ENCODE measurements around the gene NFATC2. TPM values are rescaled to one million over a fixed set of nuclear protein-coding genes. Genes with fewer than 3 reads are reported as not detected.
A peak's percentile ranks its signal among the peaks of the same experiment; 100 is the strongest.
"Not testable (repeated sequence)": the region's sequence is repeated elsewhere in the genome, so short reads cannot be mapped to it uniquely, and the experiment has no call there.

The NFATC2 gene
- total RNA-seq, 2 experiments from 2014 or later, result 53.5 to 55.8 TPM

DNA sequence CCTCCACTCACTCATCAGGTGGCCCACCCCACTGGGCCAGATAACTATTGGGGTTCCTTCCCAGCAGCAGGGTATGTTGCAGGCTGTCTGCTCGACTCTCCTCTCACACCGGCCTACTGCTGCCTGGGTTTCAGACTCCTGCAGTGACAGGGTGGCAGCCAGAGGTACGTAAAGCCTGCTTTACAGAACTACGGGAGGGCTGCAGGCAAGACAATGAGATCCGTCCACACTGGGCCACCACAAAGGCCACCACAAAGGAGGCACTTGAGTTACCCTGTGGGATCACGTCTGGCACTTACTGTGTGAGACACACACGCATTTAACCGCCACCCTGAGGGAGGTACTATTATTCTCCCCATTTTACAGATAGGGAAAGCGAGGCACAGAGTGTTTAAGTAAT, 78.5 kb downstream of the NFATC2 start:
- Mint-ChIP-seq H3K4me1 (ENCODE audit: low read depth) (peaks cover 30% of the 10 kb centered on the region), H3K27ac (peak overlapping the region; percentile 68), H3K27me3 (ENCODE audit: low read depth) (no peaks in the 10 kb centered on the region), H3K4me3 (no peak overlapping the region), H3K9me3 (ENCODE audit: insufficient read depth) (no peaks in the 10 kb centered on the region), H3K36me3 (ENCODE audit: low read depth) (peaks cover 74% of the 10 kb centered on the region)
- ATAC-seq (no peak), DNase-seq (no peak)
- ChIA-PET CTCF (interaction anchor here (1.6 kb wide), 1 partner anchor 78 kb away, joined by 6 read pairs; no protein-coding TSS in a partner anchor), POLR2A (interaction anchor here (0.6 kb wide), 1 partner anchor 800 kb away, joined by 3 read pairs; no protein-coding TSS in a partner anchor)

DNA sequence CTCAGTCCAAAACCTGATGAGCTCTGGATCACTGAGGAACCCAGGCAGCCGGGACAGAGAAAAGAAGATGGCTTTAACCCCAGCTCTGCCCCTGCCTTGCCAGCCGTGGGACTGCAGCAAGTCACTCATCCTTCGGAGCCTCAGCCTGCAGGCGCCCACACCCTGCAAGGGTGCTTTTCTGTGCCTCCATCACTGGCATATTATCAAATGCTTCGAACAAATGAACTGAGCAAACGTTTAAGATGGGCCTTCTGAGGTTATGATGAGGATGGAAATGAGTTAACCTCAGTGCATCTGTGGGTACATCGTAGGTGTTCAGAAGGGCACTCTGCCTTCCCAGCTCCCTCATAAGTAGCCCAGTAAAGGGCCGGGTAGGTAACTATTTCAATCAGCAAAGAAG, 79.0 kb downstream of the NFATC2 start:
- Mint-ChIP-seq H3K27me3 (ENCODE audit: low read depth) (no peaks in the 10 kb centered on the region), H3K27ac (peak overlapping the region; percentile 68)
- CTCF ChIA-PET, result interaction anchor here (1.6 kb wide), 1 partner anchor 78 kb away, joined by 6 read pairs; no protein-coding TSS in a partner anchor

DNA sequence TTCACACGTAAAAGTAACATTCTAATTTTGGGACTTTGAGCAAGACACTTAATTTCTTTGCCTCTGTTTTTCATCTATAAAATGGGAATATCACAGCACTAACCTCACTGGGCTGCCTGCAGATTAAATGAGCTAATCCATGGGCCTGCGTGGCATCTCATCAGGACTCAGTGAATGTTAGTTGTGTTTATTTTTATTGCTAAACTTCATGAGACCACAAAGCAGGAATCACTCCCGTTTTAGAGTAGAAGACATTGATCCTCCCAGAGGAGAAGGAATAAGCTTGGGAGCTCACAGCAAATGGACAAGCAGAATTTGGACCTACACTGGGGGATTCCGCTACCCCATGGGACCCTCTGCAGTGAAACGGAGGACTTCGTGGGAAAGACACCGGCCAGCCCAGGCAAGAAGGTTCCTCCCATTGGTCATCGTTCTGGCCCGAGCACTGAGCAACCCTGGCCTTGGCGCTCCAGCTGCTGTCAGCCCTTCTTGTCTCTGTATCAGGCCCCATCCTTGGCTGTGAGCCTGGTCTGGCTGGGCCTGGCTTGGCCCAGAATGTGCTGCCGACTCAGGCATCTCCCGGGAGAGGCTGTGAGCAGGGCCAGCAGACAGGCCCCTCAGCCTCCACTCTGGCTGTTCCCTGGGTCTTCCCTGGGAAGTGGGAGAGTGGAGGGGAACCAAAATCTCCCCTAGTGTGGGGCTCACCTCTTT, 79.8 kb downstream of the NFATC2 start:
- Mint-ChIP-seq H3K4me1 (ENCODE audit: low read depth) (peaks cover 20% of the 10 kb centered on the region), H3K27me3 (ENCODE audit: low read depth) (no peaks in the 10 kb centered on the region), H3K4me3 (no peak overlapping the region), H3K9me3 (ENCODE audit: insufficient read depth) (no peaks in the 10 kb centered on the region), H3K36me3 (ENCODE audit: low read depth) (peaks cover 68% of the 10 kb centered on the region), H3K27ac (peak overlapping the region; percentile 55)
- DNase-seq, result no peak
- no peak for ATAC-seq
- POLR2A ChIA-PET, result interaction anchor here (0.7 to 0.9 kb wide), 2 partner anchors 58 to 131 kb away, joined by 3 read pairs; no protein-coding TSS in a partner anchor
- CTCF ChIA-PET, result interaction anchor here (1.6 kb wide), 1 partner anchor 77 kb away, joined by 6 read pairs; no protein-coding TSS in a partner anchor

More for the DNA sequence above, 79.0 kb downstream of the NFATC2 start:
- H3K36me3 Mint-ChIP-seq (ENCODE audit: low read depth), result peaks cover 75% of the 10 kb centered on the region
- POLR2A ChIA-PET, result interaction anchor here (0.9 kb wide), 1 partner anchor 59 kb away, joined by 3 read pairs; no protein-coding TSS in a partner anchor
- no peak for ATAC-seq
- H3K4me1 Mint-ChIP-seq (ENCODE audit: low read depth), result peaks cover 26% of the 10 kb centered on the region
- H3K4me3 Mint-ChIP-seq, result no peak overlapping the region
- DNase-seq, result no peak
- no peaks in the 10 kb centered on the region for H3K9me3 Mint-ChIP-seq (ENCODE audit: insufficient read depth)

DNA sequence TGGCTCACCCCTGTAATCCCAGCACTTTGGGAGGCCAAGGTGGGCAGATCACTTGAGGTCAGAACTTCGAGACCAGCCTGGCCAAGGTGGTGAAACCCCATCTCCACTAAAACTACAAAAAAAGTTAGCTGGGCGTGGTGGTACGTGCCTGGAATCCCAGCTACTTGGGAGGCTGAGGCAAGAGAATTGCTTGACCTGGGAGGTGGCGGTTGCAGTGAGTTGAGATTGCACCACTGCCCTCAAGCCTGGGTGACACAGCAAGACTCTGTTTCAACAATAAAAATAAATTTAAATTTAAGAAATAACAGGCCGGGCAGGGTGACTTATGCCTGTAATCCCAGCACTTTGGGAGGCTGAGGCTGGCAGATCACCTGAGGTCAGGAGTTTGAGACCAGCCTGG, 80.7 kb downstream of the NFATC2 start:
- H3K9me3 Mint-ChIP-seq (ENCODE audit: insufficient read depth); CTCF ChIA-PET; H3K27me3 Mint-ChIP-seq (ENCODE audit: low read depth); ATAC-seq; POLR2A ChIA-PET; H3K27ac Mint-ChIP-seq; H3K4me3 Mint-ChIP-seq; DNase-seq: not testable (repeated sequence)
- Mint-ChIP-seq H3K36me3 (ENCODE audit: low read depth) (peaks cover 69% of the 10 kb centered on the region), H3K4me1 (ENCODE audit: low read depth) (peaks cover 19% of the 10 kb centered on the region)

DNA sequence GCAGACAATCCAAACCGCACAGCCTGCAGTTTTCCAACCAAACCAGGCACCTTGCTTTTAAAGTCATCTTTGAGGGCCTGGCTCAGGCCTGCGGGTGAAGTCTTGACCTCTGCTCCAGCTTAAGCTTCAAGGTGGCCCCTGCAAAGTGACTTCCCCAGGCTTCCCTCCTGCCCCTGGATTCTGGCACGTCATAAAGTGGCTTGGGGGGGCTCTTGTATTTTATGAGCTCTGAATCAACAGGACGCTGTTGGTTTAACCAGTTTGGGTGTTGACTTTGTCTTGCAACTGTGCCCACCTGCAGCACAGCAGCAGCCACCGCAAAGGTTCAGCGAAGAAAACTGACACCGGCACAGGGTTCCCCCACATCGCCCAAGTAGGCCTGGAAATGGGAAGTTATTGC, 81.2 kb downstream of the NFATC2 start:
- ChIA-PET POLR2A (no interaction called here), CTCF (no interaction called here)
- Mint-ChIP-seq H3K27me3 (ENCODE audit: low read depth) (no peaks in the 10 kb centered on the region), H3K9me3 (ENCODE audit: insufficient read depth) (no peaks in the 10 kb centered on the region), H3K4me1 (ENCODE audit: low read depth) (peaks cover 21% of the 10 kb centered on the region), H3K27ac (no peak overlapping the region), H3K36me3 (ENCODE audit: low read depth) (peaks cover 69% of the 10 kb centered on the region), H3K4me3 (no peak overlapping the region)
- ATAC-seq (no peak), DNase-seq (no peak)

DNA sequence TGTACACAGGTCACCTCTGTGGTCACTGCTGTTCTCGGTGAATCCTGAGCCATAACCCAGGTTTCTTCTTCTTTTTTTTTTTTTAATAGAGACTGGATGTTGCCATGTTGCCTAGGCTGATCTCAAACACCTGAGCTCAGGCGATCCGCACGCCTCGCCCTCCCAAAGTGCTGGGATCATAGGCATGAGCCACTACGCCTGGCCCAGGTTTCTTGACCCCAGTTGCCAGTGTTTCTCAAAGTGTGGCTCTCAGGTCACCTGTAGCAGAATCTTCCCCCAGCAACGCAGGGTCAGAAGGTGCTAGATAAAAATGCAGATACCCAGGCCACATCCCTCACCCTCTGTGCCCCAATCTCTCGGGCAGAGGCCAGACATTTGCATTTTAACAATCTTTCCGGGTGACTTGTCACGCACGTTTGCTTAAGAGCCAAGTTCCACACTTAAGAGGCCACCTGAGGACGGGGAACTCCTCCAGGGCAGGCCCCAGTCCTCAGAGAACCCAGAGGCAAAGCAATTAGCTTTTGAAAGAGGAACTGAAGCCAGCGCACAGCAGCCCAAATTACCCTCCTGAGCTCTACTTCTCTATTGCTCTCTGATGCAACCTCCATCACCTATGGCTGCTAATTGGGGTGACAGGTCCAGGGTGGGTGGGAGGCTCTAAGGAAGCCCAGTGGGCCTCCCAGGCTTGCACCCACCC, 81.8 kb downstream of the NFATC2 start:
- H3K9me3 Mint-ChIP-seq (ENCODE audit: insufficient read depth), result no peaks in the 10 kb centered on the region
- no peaks in the 10 kb centered on the region for H3K27me3 Mint-ChIP-seq (ENCODE audit: low read depth)
- POLR2A ChIA-PET, result no interaction called here
- H3K36me3 Mint-ChIP-seq (ENCODE audit: low read depth), result peaks cover 69% of the 10 kb centered on the region
- H3K4me3 Mint-ChIP-seq, result no peak overlapping the region
- no peak for DNase-seq
- peaks cover 21% of the 10 kb centered on the region for H3K4me1 Mint-ChIP-seq (ENCODE audit: low read depth)
- CTCF ChIA-PET, result interaction anchor here (0.6 kb wide), 1 partner anchor 34 kb away, joined by 3 read pairs; no protein-coding TSS in a partner anchor
- H3K27ac Mint-ChIP-seq, result peak overlapping the region; percentile 43
- no peak for ATAC-seq

DNA sequence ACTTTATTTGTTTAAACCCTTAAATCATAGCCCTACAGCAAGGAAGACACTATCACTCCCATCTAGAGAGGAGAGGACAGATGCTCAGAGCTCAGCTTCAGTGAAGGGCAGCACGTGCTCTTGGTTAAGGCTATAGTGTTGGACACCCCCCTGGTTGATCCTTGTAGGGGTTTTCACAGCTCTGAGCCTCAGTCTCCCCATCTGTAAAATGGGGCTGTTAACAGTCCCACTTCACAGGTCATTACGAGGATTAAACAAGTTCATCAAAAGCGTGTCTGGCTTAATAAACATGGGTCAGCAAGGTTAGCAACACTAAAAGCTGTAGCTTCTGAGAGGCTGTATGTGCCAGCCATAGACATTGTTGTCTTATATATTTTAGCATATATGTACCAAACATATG, 82.4 kb downstream of the NFATC2 start:
- POLR2A ChIA-PET, result no interaction called here
- H3K9me3 Mint-ChIP-seq (ENCODE audit: insufficient read depth), result no peaks in the 10 kb centered on the region
- no peak for ATAC-seq
- H3K36me3 Mint-ChIP-seq (ENCODE audit: low read depth), result peaks cover 67% of the 10 kb centered on the region
- no peak overlapping the region for H3K4me3 Mint-ChIP-seq
- CTCF ChIA-PET, result no interaction called here
- H3K4me1 Mint-ChIP-seq (ENCODE audit: low read depth), result peaks cover 17% of the 10 kb centered on the region
- no peak overlapping the region for H3K27ac Mint-ChIP-seq
- H3K27me3 Mint-ChIP-seq (ENCODE audit: low read depth), result no peaks in the 10 kb centered on the region
- DNase-seq, result no peak

DNA sequence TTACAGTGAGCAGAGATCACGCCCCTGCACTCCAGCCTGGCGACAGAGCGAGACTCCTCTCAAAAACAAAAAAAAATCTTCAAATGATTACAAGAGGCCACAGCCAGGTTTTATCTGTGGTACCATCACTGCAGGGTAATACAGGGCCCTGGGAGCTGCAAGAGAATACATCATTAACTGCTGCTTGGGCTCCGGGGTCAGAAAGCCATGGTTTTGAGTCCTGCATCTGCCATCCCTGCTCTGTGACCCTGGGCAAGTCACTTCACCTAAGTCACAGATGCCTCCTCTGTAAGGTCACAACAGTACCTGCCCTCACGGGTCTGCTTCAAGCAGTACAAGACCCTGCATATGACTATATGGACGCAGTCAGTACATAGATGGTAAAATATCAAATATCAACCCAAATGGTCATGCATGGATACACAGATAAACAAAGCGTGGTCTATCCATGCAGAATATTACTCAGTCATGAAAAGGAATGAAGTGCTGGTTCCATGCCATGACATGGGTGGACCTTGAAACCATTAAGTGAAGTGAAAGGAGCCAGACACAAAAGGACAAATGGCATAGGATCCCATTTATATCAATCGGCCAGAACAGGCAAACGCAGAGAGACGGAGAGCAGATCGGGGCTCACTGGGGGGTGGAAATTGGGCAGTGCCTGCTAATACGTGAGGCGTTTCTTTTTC, 83.6 kb downstream of the NFATC2 start:
- Mint-ChIP-seq H3K27ac (peak overlapping the region; percentile 27), H3K4me1 (ENCODE audit: low read depth) (peaks cover 15% of the 10 kb centered on the region), H3K36me3 (ENCODE audit: low read depth) (peaks cover 68% of the 10 kb centered on the region), H3K4me3 (no peak overlapping the region), H3K27me3 (ENCODE audit: low read depth) (no peaks in the 10 kb centered on the region), H3K9me3 (ENCODE audit: insufficient read depth) (peaks cover 4% of the 10 kb centered on the region)
- DNase-seq (no peak), ATAC-seq (no peak)
- ChIA-PET CTCF (interaction anchor here (2.0 kb wide), 1 partner anchor 72 kb away, joined by 6 read pairs; no protein-coding TSS in a partner anchor), POLR2A (no interaction called here)

DNA sequence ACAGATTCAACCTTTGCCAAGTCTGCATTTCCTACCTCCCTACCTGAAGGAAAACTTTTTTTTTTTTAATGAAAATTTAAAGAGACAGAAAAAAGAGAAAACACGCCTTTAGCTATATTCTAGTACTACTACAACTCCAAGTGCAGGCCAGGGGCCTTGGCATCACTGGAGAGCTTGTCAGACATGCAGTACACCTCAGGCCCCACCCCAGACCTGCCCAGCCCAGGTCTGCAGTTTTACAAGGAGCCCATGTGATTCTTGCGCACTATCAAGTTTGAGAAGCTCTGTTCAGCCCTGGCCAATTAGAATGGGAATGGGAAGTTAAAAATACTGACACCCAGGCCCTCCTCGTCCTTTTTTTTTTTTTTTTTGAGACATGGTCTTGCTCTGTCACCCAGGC, 85.0 kb downstream of the NFATC2 start:
- Mint-ChIP-seq H3K4me3 (no peak overlapping the region), H3K27me3 (ENCODE audit: low read depth) (no peaks in the 10 kb centered on the region), H3K4me1 (ENCODE audit: low read depth) (peaks cover 17% of the 10 kb centered on the region), H3K9me3 (ENCODE audit: insufficient read depth) (peaks cover 4% of the 10 kb centered on the region), H3K36me3 (ENCODE audit: low read depth) (peaks cover 70% of the 10 kb centered on the region), H3K27ac (no peak overlapping the region)
- ATAC-seq (no peak), DNase-seq (no peak)
- ChIA-PET POLR2A (interaction anchor here (0.6 kb wide), 1 partner anchor 8 kb away, joined by 6 read pairs; no protein-coding TSS in a partner anchor), CTCF (interaction anchor here (1.0 to 2.0 kb wide), 3 partner anchors 13 to 138 kb away, joined by 3 to 6 read pairs (median 5); no protein-coding TSS in a partner anchor)

DNA sequence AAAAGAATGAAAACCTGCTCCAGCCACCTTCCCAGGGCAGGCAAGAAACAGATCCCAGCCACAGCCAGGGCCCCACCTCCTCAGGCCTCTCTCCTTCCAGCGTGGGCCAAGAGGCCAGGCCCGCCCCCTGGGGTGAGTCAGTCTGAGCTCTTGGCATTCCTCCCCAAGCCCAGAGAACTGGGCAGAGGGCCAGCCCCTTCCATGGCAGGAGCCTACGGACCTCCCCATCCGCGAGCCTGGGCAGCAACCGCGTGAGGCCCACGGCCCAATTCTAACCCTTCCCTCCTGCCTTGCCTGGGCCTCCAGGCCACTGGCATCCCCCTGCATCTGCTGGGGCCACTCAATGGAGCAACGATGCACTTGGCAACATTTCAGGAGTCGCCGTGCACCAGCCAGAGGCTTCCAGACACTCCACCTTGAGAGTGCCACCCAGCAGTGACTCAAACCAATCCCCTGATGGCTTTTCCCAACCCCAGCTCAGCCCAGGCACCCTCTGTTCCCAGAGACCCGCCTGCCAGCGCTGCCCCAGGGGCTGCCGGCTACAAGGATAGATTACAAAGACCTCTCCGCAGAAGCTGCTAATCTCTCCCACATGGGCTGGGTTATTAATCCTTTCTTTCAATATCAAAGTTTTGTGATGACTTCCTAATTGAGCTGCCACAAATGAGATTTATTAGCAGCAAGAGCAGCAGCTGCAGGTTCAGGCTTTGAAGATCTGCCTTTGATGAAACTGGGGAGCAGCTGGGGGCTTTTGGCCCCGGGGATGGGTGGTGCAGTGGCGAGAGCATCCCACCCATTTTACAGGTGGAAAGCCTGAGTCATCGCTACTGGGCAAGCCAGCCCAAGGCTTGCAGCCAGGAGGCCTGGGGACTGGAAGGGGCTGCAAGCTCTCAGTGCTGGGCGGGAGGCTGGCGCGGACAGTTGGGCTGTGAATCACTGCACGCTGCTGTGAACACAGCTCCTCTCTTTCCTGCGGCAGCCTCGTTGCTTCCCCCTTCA, 85.7 kb downstream of the NFATC2 start:
- Mint-ChIP-seq H3K27me3 (ENCODE audit: low read depth) (no peaks in the 10 kb centered on the region), H3K9me3 (ENCODE audit: insufficient read depth) (peaks cover 4% of the 10 kb centered on the region), H3K4me3 (no peak overlapping the region), H3K4me1 (ENCODE audit: low read depth) (peaks cover 21% of the 10 kb centered on the region), H3K36me3 (ENCODE audit: low read depth) (peaks cover 76% of the 10 kb centered on the region), H3K27ac (no peak overlapping the region)
- ChIA-PET CTCF (interaction anchor here (1.0 to 2.0 kb wide), 3 partner anchors 12 to 138 kb away, joined by 3 to 6 read pairs (median 5); no protein-coding TSS in a partner anchor), POLR2A (interaction anchor here (0.5 to 0.6 kb wide), 2 partner anchors 9 to 25 kb away, joined by 3 to 6 read pairs; no protein-coding TSS in a partner anchor)
- no peak for ATAC-seq
- DNase-seq, result no peak
